Measurements from ENCODE around the gene CRAMP1.

The CRAMP1 gene

DNA sequence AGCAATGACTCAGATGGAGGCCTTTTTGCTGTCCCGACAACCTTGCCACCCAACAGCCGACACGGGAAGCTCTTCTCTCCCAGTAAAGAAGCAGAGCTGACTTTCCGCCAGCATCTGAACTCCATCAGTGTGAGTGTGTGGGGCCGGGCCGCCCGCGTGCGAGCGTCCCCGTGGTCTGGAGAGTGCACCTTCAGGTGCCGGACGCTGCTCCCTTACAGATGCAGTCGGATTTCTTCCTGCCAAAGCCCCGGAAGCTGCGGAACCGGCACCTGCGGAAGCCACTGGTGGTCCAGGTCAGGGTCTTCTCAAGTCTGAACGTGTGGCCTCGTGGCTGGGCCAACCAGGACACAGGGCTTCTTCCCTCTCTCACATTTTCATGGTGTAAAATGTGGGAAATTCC, 50.4 kb downstream of the CRAMP1 start:
- H3K9me3 Mint-ChIP-seq, result no peaks in the 10 kb centered on the region
- no peaks in the 10 kb centered on the region for H3K4me1 Mint-ChIP-seq (ENCODE audit: low read depth)
- no peaks in the 10 kb centered on the region for H3K27me3 Mint-ChIP-seq
- H3K4me3 Mint-ChIP-seq, result no peak overlapping the region
- intact Hi-C loops (cut with micrococcal nuclease), result no loop called here
- peaks cover 97% of the 10 kb centered on the region for H3K36me3 Mint-ChIP-seq (ENCODE audit: low read depth)
- no peak overlapping the region for H3K27ac Mint-ChIP-seq

DNA sequence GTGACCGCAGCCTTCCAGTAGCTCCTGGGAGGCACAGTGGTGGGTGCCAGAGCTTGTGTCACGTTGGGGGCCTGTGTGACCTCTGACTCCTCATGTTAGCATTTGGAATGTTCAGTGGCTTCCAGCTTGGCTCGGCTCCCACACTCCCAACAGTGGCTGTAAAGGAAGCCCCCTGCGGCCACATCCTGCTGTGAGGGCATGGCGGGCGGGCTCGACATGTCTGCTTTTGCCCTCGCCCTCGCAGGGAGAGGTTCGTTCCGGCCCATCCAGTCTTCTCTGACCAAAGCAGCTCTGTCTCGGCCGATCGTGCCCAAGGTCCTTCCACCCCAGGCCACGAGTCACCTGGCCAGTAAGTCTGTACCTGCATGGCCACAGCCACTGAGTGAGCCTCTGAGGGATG, 53.7 kb downstream of the CRAMP1 start:
- peaks cover 97% of the 10 kb centered on the region for H3K36me3 Mint-ChIP-seq (ENCODE audit: low read depth)
- H3K27ac Mint-ChIP-seq, result no peak overlapping the region
- H3K9me3 Mint-ChIP-seq, result no peaks in the 10 kb centered on the region
- H3K27me3 Mint-ChIP-seq, result no peaks in the 10 kb centered on the region
- H3K4me1 Mint-ChIP-seq (ENCODE audit: low read depth), result no peaks in the 10 kb centered on the region
- intact Hi-C loops (cut with micrococcal nuclease), result no loop called here
- no peak overlapping the region for H3K4me3 Mint-ChIP-seq

DNA sequence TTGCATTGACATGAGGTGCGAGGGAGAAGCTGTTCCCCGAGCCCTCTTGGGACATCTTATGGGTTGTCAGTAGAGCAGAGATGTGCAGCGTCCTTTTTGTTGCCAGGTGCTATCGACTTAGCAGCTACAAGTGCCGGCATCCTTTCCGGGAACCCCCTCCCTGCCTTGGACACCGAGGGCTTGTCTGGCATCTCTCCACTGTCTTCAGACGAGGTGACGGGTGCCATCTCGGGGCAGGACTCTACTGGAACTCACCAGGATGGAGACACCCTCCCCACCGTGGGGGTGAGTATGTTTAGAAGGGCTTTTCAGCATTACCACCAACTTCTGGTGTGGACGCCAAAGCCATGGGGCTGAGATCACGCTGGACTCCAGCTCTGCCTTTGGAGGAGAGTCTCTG, 54.2 kb downstream of the CRAMP1 start:
- Mint-ChIP-seq H3K4me1 (ENCODE audit: low read depth) (no peaks in the 10 kb centered on the region), H3K4me3 (no peak overlapping the region), H3K36me3 (ENCODE audit: low read depth) (peaks cover 99% of the 10 kb centered on the region), H3K27me3 (no peaks in the 10 kb centered on the region), H3K27ac (no peak overlapping the region), H3K9me3 (no peaks in the 10 kb centered on the region)
- intact Hi-C loops (cut with micrococcal nuclease), result no loop called here

DNA sequence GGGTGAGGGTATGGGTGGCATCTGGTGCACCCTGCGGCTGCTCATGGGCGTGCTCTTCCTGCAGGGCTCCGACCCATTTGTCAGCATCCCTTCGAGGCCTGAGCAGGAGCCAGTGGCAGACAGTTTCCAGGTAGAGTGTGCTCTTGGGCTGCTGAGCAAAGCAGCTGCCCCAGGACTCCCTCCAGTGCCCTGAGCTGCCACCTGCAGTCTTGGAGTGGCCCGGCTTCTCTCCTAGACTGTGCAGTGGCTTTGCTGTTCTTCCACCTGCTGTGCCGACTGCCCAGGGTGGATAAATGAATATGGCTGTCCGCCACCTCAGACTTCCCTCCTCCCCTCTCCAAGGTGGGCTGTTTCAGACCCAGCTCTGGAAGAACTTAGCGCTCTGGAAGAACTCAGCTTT, 55.1 kb downstream of the CRAMP1 start:
- Mint-ChIP-seq H3K27ac (no peak overlapping the region), H3K27me3 (no peaks in the 10 kb centered on the region), H3K4me1 (ENCODE audit: low read depth) (no peaks in the 10 kb centered on the region), H3K4me3 (no peak overlapping the region), H3K36me3 (ENCODE audit: low read depth) (peaks cover 100% of the 10 kb centered on the region), H3K9me3 (no peaks in the 10 kb centered on the region)
- intact Hi-C loops (cut with micrococcal nuclease), result no loop called here

DNA sequence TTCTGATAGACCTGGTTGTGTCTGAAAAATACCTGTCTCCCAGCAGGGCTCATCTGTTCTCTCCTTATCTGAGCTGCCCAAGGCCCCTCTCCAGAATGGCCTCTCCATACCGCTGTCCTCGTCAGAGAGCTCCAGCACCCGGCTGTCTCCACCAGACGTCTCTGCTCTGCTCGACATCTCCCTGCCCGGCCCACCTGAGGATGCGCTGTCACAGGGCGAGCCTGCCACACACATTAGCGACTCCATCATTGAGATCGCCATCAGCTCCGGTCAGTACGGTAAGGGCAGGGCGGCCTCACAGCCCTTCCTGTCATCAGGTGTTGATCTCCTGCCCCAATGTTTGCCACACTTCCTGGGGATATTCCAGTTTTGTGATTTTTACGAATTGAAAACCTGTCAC, 55.8 kb downstream of the CRAMP1 start:
- H3K27me3 Mint-ChIP-seq, result no peaks in the 10 kb centered on the region
- peaks cover 100% of the 10 kb centered on the region for H3K36me3 Mint-ChIP-seq (ENCODE audit: low read depth)
- H3K9me3 Mint-ChIP-seq, result no peaks in the 10 kb centered on the region
- no peaks in the 10 kb centered on the region for H3K4me1 Mint-ChIP-seq (ENCODE audit: low read depth)
- no peak overlapping the region for H3K4me3 Mint-ChIP-seq
- intact Hi-C loops (cut with micrococcal nuclease), result no loop called here
- H3K27ac Mint-ChIP-seq, result no peak overlapping the region

DNA sequence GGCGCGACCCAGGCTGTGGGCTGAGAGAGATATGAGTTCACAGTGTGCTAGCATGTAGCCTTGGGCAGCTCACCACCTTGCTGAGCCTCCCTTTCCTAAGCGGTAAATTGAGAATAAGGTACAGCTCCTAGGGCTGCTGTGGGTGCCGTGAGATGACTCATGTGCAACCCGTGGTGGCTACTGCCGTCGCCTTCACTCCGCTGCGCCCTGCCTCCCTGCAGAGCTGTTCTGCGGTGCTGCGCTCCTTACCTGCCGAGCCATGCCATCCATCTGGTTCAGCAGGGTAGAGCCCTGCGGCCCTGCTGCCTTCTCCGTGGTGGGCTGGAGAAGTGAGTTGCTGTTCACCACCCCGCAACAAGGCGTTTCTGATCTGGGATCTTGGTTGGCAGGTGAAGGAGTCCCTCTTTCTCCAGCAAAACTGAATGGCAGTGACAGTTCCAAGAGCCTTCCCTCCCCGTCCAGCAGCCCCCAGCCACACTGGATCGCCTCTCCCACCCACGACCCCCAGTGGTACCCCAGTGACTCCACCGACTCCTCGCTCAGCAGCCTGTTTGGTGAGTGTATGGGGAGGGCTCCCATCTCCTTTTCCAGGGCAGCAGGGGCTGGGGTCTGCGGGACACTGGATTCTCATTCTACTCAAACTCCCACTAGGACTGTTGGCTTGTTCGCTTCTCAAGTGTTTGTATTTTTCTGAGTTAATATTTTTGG, 56.6 kb downstream of the CRAMP1 start:
- intact Hi-C loops (cut with micrococcal nuclease), result no loop called here
- Mint-ChIP-seq H3K9me3 (no peaks in the 10 kb centered on the region), H3K27ac (no peak overlapping the region), H3K4me1 (ENCODE audit: low read depth) (no peaks in the 10 kb centered on the region), H3K27me3 (no peaks in the 10 kb centered on the region), H3K36me3 (ENCODE audit: low read depth) (peaks cover 100% of the 10 kb centered on the region), H3K4me3 (no peak overlapping the region)

DNA sequence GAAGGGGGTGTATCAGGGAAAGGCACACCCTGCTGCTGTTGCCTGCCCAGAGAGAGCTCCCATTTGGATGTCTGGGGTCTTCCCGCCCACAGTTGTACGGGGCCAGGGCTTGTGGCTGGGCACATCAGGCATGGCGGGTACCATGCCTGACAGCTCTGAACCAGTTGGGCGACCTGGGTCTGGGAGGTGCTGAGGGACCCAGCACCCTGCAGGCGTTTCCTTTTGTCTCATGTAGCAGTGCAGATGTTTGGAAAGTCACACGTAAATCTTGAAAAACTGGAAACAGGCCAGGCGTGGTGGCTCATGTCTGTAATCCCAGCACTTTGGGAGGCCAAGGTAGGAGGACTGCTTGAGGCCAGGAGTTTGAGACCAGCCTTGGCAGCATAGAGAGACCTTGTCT, 57.5 kb downstream of the CRAMP1 start:
- H3K4me3 Mint-ChIP-seq, result no peak overlapping the region

DNA sequence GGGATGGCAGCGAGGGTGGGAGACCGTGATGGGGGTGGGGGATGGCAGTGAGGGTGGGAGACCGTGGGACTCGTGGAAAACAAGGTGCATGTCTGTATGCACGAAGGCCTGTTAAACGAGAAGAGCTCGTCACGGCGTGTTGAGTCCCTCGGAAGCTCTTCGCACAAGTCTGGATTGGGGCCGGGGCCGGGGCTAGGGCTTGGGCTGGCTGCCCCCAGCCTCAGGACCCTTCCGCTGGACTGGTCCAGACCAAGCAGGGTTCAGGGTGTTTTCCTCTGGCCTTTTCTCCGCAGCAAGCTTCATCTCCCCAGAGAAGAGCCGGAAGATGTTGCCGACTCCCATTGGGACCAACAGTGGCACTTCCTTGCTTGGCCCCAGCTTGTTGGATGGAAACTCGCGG, 58.2 kb downstream of the CRAMP1 start:
- Mint-ChIP-seq H3K9me3 (no peaks in the 10 kb centered on the region), H3K4me3 (no peak overlapping the region), H3K27me3 (no peaks in the 10 kb centered on the region), H3K36me3 (ENCODE audit: low read depth) (peaks cover 100% of the 10 kb centered on the region), H3K4me1 (ENCODE audit: low read depth) (peaks cover 4% of the 10 kb centered on the region), H3K27ac (no peak overlapping the region)
- intact Hi-C loops (cut with micrococcal nuclease), result no loop called here

More for the DNA sequence above, 57.5 kb downstream of the CRAMP1 start:
- Mint-ChIP-seq H3K4me1 (ENCODE audit: low read depth) (no peaks in the 10 kb centered on the region), H3K9me3 (no peaks in the 10 kb centered on the region), H3K27ac (no peak overlapping the region), H3K36me3 (ENCODE audit: low read depth) (peaks cover 100% of the 10 kb centered on the region), H3K27me3 (no peaks in the 10 kb centered on the region)
- intact Hi-C loops (cut with micrococcal nuclease), result no loop called here

DNA sequence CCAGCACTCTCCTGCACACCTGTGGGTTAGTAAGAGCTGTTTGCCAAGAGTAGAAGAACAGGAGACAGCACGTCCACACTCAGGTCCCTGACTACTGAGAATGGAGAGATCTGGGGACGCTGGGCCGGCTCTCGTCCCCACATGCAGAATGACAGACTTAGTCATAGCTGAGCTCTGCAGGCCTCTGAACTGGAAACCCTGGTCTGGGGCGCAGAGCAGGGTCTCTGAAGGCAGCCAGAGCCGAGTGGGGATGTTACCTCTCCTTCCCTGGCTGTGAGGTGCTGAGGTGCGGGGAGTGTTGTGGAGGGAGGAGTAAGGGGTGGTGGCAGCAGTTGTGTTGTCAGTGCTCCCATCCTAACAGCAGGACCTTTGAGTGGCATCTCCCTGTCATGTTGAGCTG, 58.7 kb downstream of the CRAMP1 start:
- no peak overlapping the region for H3K27ac Mint-ChIP-seq
- H3K36me3 Mint-ChIP-seq (ENCODE audit: low read depth), result peaks cover 100% of the 10 kb centered on the region
- H3K27me3 Mint-ChIP-seq, result no peaks in the 10 kb centered on the region
- no peak overlapping the region for H3K4me3 Mint-ChIP-seq
- no peaks in the 10 kb centered on the region for H3K9me3 Mint-ChIP-seq
- peaks cover 5% of the 10 kb centered on the region for H3K4me1 Mint-ChIP-seq (ENCODE audit: low read depth)
- intact Hi-C loops (cut with micrococcal nuclease), result no loop called here

DNA sequence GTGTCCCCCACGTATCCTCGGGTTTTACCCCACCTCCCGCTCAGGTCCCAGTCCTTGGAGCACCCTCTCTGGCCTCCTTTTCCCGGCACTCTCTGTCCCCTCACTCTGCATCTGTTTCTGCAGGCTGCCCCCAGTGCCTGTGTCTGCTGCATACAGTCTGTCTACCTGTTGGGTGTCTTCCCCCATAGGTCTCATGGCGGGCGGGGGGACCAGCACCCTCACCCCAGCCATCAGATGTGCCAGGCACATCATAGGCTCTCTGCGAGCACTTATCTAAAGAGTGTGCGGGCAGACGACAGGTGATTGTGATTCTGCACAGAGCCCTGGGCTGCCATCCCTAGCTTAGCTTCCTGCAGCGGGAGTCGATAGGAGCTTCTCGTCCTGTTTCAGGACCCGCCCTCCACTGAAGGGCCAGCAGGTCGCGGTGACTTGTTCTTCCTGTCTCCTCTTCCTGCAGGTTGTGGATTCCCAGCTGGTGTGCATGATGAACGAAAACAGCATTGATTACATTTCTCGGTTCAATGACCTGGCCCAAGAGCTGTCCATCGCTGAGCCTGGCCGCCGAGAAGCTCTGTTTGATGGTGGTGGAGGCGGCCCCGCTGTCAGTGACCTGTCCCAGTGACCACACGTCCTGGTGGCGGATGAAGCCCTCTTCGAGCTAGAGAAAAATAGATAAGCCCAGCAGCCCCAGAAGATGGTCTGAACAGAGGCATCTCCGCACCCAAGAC, 61.4 kb downstream of the CRAMP1 start:
- peaks cover 76% of the 10 kb centered on the region for H3K36me3 Mint-ChIP-seq (ENCODE audit: low read depth)
- intact Hi-C loops (cut with micrococcal nuclease), result no loop called here

DNA sequence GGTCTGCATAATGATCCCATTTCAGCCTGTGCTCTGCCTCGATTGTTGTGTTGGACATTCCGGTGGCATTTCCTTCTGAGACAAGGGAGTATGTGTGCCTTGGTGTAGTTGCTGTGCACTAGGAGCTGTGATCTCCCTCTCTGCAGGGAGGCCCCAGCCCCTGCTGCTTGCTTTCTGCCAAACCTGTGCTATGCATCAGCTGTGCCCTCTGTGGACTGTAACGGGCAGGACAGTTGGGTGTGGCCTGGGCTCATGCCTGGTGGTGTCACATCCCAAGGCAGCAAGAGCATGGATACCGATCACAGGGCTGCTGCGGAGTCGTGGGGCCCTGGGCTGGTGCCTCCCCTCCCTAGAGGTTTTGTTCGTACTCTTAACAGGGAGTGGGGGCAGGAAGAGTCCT, 62.1 kb downstream of the CRAMP1 start:
- peaks cover 14% of the 10 kb centered on the region for H3K4me1 Mint-ChIP-seq (ENCODE audit: low read depth)
- H3K27ac Mint-ChIP-seq, result no peak overlapping the region
- H3K9me3 Mint-ChIP-seq, result no peaks in the 10 kb centered on the region
- H3K36me3 Mint-ChIP-seq (ENCODE audit: low read depth), result peaks cover 69% of the 10 kb centered on the region
- intact Hi-C loops (cut with micrococcal nuclease), result no loop called here
- no peaks in the 10 kb centered on the region for H3K27me3 Mint-ChIP-seq
- H3K4me3 Mint-ChIP-seq, result no peak overlapping the region

More for the DNA sequence above, 61.4 kb downstream of the CRAMP1 start:
- Mint-ChIP-seq H3K27me3 (no peaks in the 10 kb centered on the region), H3K27ac (no peak overlapping the region), H3K4me3 (no peak overlapping the region), H3K9me3 (no peaks in the 10 kb centered on the region), H3K4me1 (ENCODE audit: low read depth) (peaks cover 7% of the 10 kb centered on the region)

DNA sequence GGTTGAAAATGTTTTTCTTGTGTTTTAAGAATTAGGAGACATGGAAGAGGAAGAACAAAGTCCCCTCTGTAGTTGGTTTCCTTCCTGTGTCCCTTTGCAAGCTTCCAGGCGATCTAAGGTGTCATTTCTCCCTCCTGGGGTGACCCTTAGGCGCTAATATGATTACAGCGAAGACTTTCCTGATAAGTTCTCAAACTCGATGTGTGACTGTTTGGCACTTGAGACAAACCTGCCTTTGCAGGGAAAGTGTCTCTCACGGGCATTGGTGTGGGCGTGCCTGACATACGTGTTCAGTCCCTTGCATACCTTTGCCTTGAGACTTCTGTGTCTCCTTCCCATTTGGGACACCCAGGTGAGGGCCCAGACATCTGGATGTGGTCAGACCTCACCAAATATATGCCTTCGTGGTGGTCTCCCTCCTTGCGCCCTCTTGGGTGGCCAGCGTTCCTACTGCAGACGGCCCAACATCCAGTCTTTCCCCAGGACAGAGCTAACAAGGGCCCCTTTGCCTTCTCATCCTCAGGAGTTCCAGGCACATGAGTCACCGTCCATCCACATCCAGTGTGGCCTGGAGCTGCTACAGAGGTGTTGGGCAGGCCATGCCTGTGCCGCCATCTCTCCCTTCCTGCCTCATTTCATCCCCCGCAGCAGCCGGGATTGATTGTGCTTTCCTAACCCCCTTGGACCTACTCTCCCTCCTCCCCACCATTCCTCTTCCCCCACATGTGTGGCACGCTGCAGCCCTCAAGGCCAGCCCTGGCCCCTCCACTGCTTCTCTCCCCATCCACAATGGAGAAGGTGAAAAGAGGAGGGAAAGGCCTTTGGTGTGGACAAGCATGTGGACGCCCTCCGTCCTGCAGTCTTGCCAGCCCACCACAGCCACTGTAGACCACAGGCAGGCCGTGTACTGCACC, 62.8 kb downstream of the CRAMP1 start:
- Mint-ChIP-seq H3K4me3 (no peak overlapping the region), H3K36me3 (ENCODE audit: low read depth) (peaks cover 62% of the 10 kb centered on the region), H3K9me3 (no peaks in the 10 kb centered on the region), H3K27me3 (no peaks in the 10 kb centered on the region), H3K27ac (no peak overlapping the region), H3K4me1 (ENCODE audit: low read depth) (peaks cover 18% of the 10 kb centered on the region)
- intact Hi-C loops (cut with micrococcal nuclease), result no loop called here

DNA sequence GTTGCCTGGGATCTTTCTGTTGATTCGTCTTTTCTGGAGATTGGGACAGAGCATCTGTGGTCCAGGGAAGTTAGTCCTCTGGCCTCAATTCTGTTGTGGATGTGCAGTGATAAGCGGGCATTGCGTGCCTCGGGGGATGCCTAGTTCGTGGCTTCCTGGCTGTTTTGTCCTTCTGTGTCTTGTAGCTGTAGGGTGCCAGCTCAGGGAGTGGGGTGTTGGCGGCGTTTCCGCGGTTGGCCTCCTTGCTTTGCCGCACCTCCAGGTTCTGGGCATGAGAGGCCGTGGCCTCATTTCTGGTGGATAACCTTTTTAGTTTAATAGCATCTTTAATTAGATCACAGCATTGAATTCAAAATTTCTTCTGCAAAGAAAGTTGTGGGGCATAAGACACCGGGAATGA, 64.5 kb downstream of the CRAMP1 start:
- Mint-ChIP-seq H3K27me3 (no peaks in the 10 kb centered on the region), H3K4me3 (no peak overlapping the region), H3K4me1 (ENCODE audit: low read depth) (peaks cover 23% of the 10 kb centered on the region), H3K36me3 (ENCODE audit: low read depth) (peaks cover 51% of the 10 kb centered on the region), H3K9me3 (no peaks in the 10 kb centered on the region), H3K27ac (no peak overlapping the region)
- intact Hi-C loops (cut with micrococcal nuclease), result no loop called here

DNA sequence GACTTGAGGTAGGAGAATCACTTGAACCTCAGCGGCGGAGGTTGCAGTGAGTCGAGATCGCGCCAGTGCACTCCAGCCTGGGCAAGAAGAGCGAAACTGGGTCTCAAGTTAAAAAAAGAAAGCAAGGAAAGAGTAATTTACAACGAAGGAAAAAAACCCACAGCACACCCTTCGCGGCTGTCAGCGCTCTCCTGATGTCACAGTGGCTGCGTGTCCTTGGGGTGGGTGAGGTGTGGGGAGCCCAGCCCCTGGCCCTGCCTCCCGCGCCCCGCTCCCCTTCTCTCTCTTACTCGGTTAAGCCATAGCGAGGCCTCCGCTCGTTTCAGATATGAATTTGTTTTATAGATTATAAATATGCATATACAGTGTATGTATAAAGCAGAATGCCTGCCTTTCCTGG, 65.2 kb downstream of the CRAMP1 start:
- Mint-ChIP-seq H3K4me3 (no peak overlapping the region), H3K36me3 (ENCODE audit: low read depth) (peaks cover 45% of the 10 kb centered on the region), H3K4me1 (ENCODE audit: low read depth) (peaks cover 23% of the 10 kb centered on the region), H3K27me3 (no peaks in the 10 kb centered on the region), H3K9me3 (no peaks in the 10 kb centered on the region), H3K27ac (no peak overlapping the region)
- intact Hi-C loops (cut with micrococcal nuclease), result no loop called here
